Stomach (tissue), 9 donors: ENCODE measurements around the gene MAMDC2. TPM values are rescaled to one million over a fixed set of nuclear protein-coding genes. Genes with fewer than 3 reads are reported as not detected.

ENCODE experiments used
- DNase-seq, 2 donors: peaks; one replicate each; pipeline versions ENCODE4 v3.0.0 to v3.0.0-alpha.2; 2013 to 2019
- H3K27ac ChIP-seq, 5 donors: fragments of 200-600 bp in 4 of 5; sonication (generic) in 4 of 5; one replicate each; pipeline ENCODE4 v1.5.1; 2013 to 2019; ENCODE audit warnings: mild to moderate bottlenecking in 1 of 5, moderate library complexity in 1 of 5
- H3K27me3 ChIP-seq, 3 donors: fragments of 200-600 bp; sonication (generic); one replicate each; pipeline ENCODE4 v1.5.1; 2017 to 2019; ENCODE audit warnings: mixed run types in 1 of 3
- H3K36me3 ChIP-seq, 4 donors: fragments of 200-600 bp; sonication (generic); 1 replicate in 3 of 4; 2 replicates in 1 of 4; pipeline ENCODE4 v1.5.1; 2016 to 2019
- H3K4me1 ChIP-seq, 4 donors: fragments of 200-600 bp; sonication (generic); one replicate each; pipeline ENCODE4 v1.5.1; 2016 to 2019
- H3K4me3 ChIP-seq, 4 donors: fragments of 200-600 bp; sonication (generic) in 3 of 4; one replicate each; pipeline ENCODE4 v1.5.1; 2016 to 2019; ENCODE audit warnings: mild to moderate bottlenecking in 1 of 4
- H3K9me3 ChIP-seq, 4 donors: fragments of 200-600 bp; sonication (generic); one replicate each; pipeline ENCODE4 v1.5.1; 2016 to 2019
- CTCF ChIP-seq, 7 experiments: fragments of 450-650 bp in 4 of 7; fragments of 200-600 bp in 3 of 7; sonication (generic) in 3 of 7; IDR thresholded peaks; one replicate each; pipeline ENCODE4 v1.5.1; 2016 to 2019; ENCODE audit warnings: antibody characterized with exemption in 7 of 7, control low read depth in 2 of 7, mild to moderate bottlenecking in 1 of 7
- EP300 ChIP-seq: sonication (generic); formaldehyde crosslinking; IDR thresholded peaks from one replicate; pipeline ENCODE4 v1.6.1; 2017; ENCODE audit warnings: antibody characterized with exemption
- POLR2A ChIP-seq, 4 donors: fragments of 450-650 bp; IDR thresholded peaks; one replicate each; pipeline ENCODE4 v1.6.1; 2016; ENCODE audit warnings: antibody characterized with exemption in 4 of 4, control low read depth in 2 of 4, mild to moderate bottlenecking in 1 of 4, moderate library complexity in 1 of 4
- POLR2AphosphoS5 ChIP-seq, 3 donors: sonication (generic); formaldehyde crosslinking; IDR thresholded peaks; one replicate each; pipeline ENCODE4 v1.6.1; 2016; ENCODE audit warnings: antibody characterized with exemption in 3 of 3
- WGBS, 5 donors: extraction: QIAGEN DNeasy Blood & Tissue Kit in 3 of 5; methylation state at CpG; one replicate each; pipeline versions ENCODE4 v1.1.5 to v1.1.7; 2013 to 2018; 5-methylcytosine and 5-hydroxymethylcytosine counted together
- intact Hi-C: fragments of 100-400 bp; cut with DNase I; formaldehyde crosslinking; loops from one replicate; pipeline ENCODE4 v1.15.1; 2023; ENCODE audit warnings: low total_unique reads
- polyA plus RNA-seq, 3 donors: library from polyadenylated mRNA; stranded (reverse); fragments of 200-250 nt; gene quantifications; one replicate each; pipeline ENCODE4 v1.2.3, GENCODE V29; 2013
- total RNA-seq, 5 donors: library from RNA; depleted of rRNA; stranded (reverse); fragments of >200 nt; gene quantifications; one replicate each; pipeline versions ENCODE4 v1.1.0 to v1.2.3, GENCODE V29; 2014 to 2016
- donor health status: healthy with polysubstance abuse.
- donor health status: Bipolar disorder and iron deficiency.
- donor health status: healthy.

Gene MAMDC2
- total and polyA plus RNA-seq, 8 donors, result 7.0 to 91.4 (median 22.0) TPM

DNA sequence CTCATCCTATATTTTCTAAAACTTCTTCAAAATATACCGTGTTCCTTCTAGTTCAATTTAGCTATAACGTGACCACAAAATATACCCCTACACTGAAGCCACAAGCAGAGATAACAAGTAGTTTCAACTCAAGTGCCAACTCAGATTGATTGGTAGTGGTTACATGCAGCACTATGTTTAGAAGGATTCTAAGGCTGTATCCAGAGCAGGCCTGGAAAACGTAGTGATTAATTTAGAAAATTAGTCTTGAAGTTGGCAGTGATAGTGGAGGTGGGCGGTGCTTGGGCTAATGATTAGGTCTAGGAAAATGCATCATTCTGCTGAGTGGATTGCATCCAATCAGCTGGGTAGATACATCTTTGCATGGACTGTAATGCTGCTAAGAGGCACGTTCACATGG is 61.5 kb downstream of the MAMDC2 start:
- Histone ChIP-seq H3K27ac (no peak overlapping the region), H3K36me3 (peaks cover 0 to 11% (median 7%) of the 10 kb centered on the region in 4 donors), H3K4me3 (no peak overlapping the region), H3K9me3 (no peaks in the 10 kb centered on the region), H3K27me3 (no peaks in the 10 kb centered on the region), H3K4me1 (peaks cover 1 to 13% (median 7%) of the 10 kb centered on the region in 4 donors)
- DNase-seq, result peak in 1 of 2 donors; percentile 46
- intact Hi-C loops, result no loop called here
- WGBS, 5 donors, result 71 to 86% (median 75%) methylated on average over 5 of the region's 5 CpGs
- TF ChIP-seq POLR2A (IDR thresholded peaks at IDR 0.05) (no peak), CTCF (IDR thresholded peaks at IDR 0.05) (no peak), EP300 (no peak), POLR2AphosphoS5 (IDR thresholded peaks at IDR 0.05) (no peak)

DNA sequence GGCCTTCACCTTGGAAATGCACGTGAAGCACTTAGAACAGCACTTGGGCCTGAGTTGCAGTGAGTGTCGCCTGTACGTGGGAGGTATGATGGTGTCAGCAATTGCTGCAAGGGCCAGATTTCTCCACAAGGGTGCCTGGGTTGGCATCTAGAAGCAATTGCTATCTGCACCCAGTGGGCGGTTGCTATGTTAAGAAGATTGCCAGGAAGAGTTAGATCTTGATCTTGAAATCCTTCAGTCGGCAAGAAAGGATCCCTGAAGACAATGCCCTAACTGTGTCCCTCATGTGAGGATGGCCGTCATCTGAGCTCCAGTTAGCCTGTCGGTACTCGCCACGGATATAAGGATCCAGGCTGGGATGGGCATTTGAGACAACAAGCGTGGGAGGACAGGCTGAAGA is 62.9 kb downstream of the MAMDC2 start:
- WGBS, 5 donors, result 89 to 91% (median 89%) methylated on average over 10 of the region's 10 CpGs
- Histone ChIP-seq H3K27me3 (no peaks in the 10 kb centered on the region), H3K9me3 (no peaks in the 10 kb centered on the region), H3K27ac (peak overlapping the region in 1 of 5 donors; percentile 25), H3K36me3 (peaks cover 0 to 11% (median 8%) of the 10 kb centered on the region in 4 donors), H3K4me1 (peaks cover 10 to 25% (median 18%) of the 10 kb centered on the region in 4 donors), H3K4me3 (no peak overlapping the region)
- TF ChIP-seq POLR2AphosphoS5 (IDR thresholded peaks at IDR 0.05) (no peak), EP300 (no peak), POLR2A (IDR thresholded peaks at IDR 0.05) (no peak), CTCF (IDR thresholded peaks at IDR 0.05) (no peak)
- intact Hi-C loops, result no loop called here
- DNase-seq, result no peak

DNA sequence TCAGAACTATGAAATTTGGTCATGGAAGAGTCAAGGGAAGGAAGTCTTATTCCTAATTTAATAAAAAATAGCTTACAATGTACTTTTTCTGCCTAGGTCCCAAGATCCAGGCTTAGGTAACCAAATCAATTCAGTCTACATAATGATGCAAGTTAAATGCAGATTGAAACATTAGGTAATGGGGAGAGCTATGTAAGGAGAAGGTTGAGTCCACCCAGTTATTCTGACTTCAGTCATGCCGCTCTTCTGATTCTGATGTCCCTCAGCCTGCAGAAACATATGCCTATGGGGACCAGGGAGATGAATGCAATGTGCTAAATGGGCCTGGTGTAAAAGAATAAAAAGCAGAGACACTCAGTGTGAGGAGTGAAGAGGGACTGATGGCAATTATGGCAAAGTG is 63.9 kb downstream of the MAMDC2 start:
- no peak for DNase-seq
- no peak for TF ChIP-seq CTCF (IDR thresholded peaks at IDR 0.05)
- no peak for TF ChIP-seq POLR2AphosphoS5 (IDR thresholded peaks at IDR 0.05)
- no peak for TF ChIP-seq EP300
- TF ChIP-seq POLR2A (IDR thresholded peaks at IDR 0.05), result no peak
- H3K4me3 ChIP-seq, result no peak overlapping the region
- H3K9me3 ChIP-seq, result no peaks in the 10 kb centered on the region
- 90 to 100% (median 95%) methylated on average over 1 of the region's 1 CpG for WGBS, 5 donors
- no peaks in the 10 kb centered on the region for H3K27me3 ChIP-seq
- peak overlapping the region in 1 of 5 donors; percentile 25 for H3K27ac ChIP-seq
- H3K4me1 ChIP-seq, result peaks cover 10 to 33% (median 21%) of the 10 kb centered on the region in 4 donors
- intact Hi-C loops, result no loop called here
- peaks cover 0 to 18% (median 11%) of the 10 kb centered on the region in 4 donors for H3K36me3 ChIP-seq

GRCh38 chr9:70108181-70108580 is 64.5 kb downstream of the MAMDC2 start:
- H3K36me3 ChIP-seq, result peaks cover 0 to 24% (median 14%) of the 10 kb centered on the region in 4 donors
- TF ChIP-seq POLR2AphosphoS5 (IDR thresholded peaks at IDR 0.05) (no peak), EP300 (no peak), CTCF (IDR thresholded peaks at IDR 0.05) (no peak), POLR2A (IDR thresholded peaks at IDR 0.05) (no peak)
- H3K4me3 ChIP-seq, result no peak overlapping the region
- DNase-seq, result no peak
- no peaks in the 10 kb centered on the region for H3K27me3 ChIP-seq
- H3K4me1 ChIP-seq, result peaks cover 10 to 39% (median 24%) of the 10 kb centered on the region in 4 donors
- H3K27ac ChIP-seq, result peak overlapping the region in 1 of 5 donors; percentile 52
- H3K9me3 ChIP-seq, result no peaks in the 10 kb centered on the region
- WGBS, 5 donors, result 48 to 81% (median 65%) methylated on average over 3 of the region's 3 CpGs
- intact Hi-C loops, result no loop called here
